ENCODE results near the gene RIIAD1. TPM values are rescaled to one million over a fixed set of nuclear protein-coding genes. Genes with fewer than 3 reads are reported as not detected.

RIIAD1 gene
- total RNA-seq, 1 experiment from 2014 or later = not detected

GRCh38 chr1:151720554-151720953 lies 768 bp upstream of the RIIAD1 start:
- no peak overlapping the region for H3K4me3 ChIP-seq (ENCODE audit: low read length)
- H3K9ac ChIP-seq (ENCODE audit: low read length) = no peak overlapping the region
- POLR2A ChIA-PET (ENCODE audit: unreplicated experiment) = interaction anchor here (0.7 kb wide), 1 partner anchor 68 kb away, joined by 3 read pairs; no protein-coding TSS in a partner anchor
- no peaks in the 10 kb centered on the region for H3K9me2 ChIP-seq (replicated peaks; ENCODE audit: low read length)
- no peaks in the 10 kb centered on the region for H3K79me2 ChIP-seq (ENCODE audit: low read length)
- intact Hi-C loops (cut with micrococcal nuclease) = no loop called here
- H3F3A ChIP-seq (ENCODE audit: low read length, unreplicated experiment) = peaks cover 3% of the 10 kb centered on the region
- H3K27ac ChIP-seq (ENCODE audit: low read length) = no peak overlapping the region
- ATAC-seq (no peak), DNase-seq (no peak)
- no peaks in the 10 kb centered on the region for H3K36me3 ChIP-seq (ENCODE audit: low read depth, low read length)
- CTCF ChIA-PET = no interaction called here
- H3K9me3 ChIP-seq (ENCODE audit: low read length) = no peaks in the 10 kb centered on the region
- TF ChIP-seq CTCF (conservative IDR thresholded peaks at IDR 0.05; ENCODE audit: low read depth, low read length) (no peak), EZH2 (IDR thresholded peaks at IDR 0.05; ENCODE audit: low read length, unreplicated experiment) (no peak), EZH2phosphoT487 (IDR thresholded peaks at IDR 0.05; ENCODE audit: borderline replicate concordance, low read length) (no peak)
- H3K4me1 ChIP-seq (ENCODE audit: insufficient read depth, low read length) = peaks cover 15% of the 10 kb centered on the region
- 0 out of 2 replicates have a peak overlapping the region, but pooled peaks have one; percentile 11 for H3K4me2 ChIP-seq (ENCODE audit: low read length)
- H4K20me1 ChIP-seq (ENCODE audit: low read length) = no peaks in the 10 kb centered on the region
- peaks cover 3% of the 10 kb centered on the region; the same call in 1 of the 2 replicates for H3K27me3 ChIP-seq (ENCODE audit: low read length)
- no TSS peak for BruUV-seq (replicated peaks)
- no peak overlapping the region for H2AFZ ChIP-seq (ENCODE audit: low read length)

DNA sequence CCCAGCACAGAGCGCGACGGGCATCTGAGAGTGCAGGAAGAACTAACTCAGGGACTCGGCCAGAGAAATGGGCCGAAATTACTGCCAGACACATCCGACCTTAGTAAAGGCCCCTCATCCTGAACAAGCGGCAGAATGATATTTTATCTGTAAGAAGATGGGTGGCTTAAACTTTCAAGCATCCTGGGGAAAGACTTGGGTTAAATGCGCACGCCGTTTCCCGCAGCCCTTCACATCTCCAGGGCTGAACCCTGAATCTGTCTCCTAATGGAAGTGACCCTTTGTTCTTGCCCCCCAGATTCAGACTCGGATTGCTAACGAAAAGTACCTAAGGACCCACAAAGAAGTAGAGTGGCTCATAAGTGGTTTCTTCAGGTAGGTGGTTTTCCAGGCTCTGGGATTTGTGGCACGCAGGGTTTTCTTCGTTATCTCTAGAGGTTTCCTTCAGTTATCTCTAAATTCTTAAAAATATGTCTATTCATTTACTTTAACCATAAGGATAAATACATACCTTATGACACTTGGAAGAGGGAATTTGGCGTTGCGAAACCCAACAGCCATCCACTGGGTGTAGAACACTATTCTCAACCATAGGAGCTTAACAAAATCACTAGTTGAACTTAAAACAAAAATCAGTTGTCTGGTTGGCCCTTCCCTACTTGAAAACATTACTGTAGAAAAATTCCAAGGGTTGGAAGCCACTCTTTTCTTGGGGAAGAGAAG lies 627 bp downstream of the RIIAD1 start:
- H3K9me3 ChIP-seq (ENCODE audit: low read length) = no peaks in the 10 kb centered on the region
- peaks cover 3% of the 10 kb centered on the region for H3F3A ChIP-seq (ENCODE audit: low read length, unreplicated experiment)
- H3K79me2 ChIP-seq (ENCODE audit: low read length) = no peaks in the 10 kb centered on the region
- H3K4me2 ChIP-seq (ENCODE audit: low read length) = no peak overlapping the region
- DNase-seq (no peak), ATAC-seq (no peak)
- intact Hi-C loops (cut with micrococcal nuclease) = no loop called here
- H3K4me3 ChIP-seq (ENCODE audit: low read length) = no peak overlapping the region
- H2AFZ ChIP-seq (ENCODE audit: low read length) = no peak overlapping the region
- no TSS peak for BruUV-seq (replicated peaks)
- ChIA-PET POLR2A (ENCODE audit: unreplicated experiment) (no interaction called here), CTCF (no interaction called here)
- H3K27me3 ChIP-seq (ENCODE audit: low read length) = 0 out of 2 replicates have a peak, but pooled peaks cover under 1% of the 10 kb centered on the region
- no peaks in the 10 kb centered on the region for H3K9me2 ChIP-seq (replicated peaks; ENCODE audit: low read length)
- no peaks in the 10 kb centered on the region for H3K36me3 ChIP-seq (ENCODE audit: low read depth, low read length)
- H3K4me1 ChIP-seq (ENCODE audit: insufficient read depth, low read length) = peaks cover 15% of the 10 kb centered on the region
- no peak overlapping the region for H3K27ac ChIP-seq (ENCODE audit: low read length)
- no peak overlapping the region for H3K9ac ChIP-seq (ENCODE audit: low read length)
- no peak for TF ChIP-seq EZH2phosphoT487 (IDR thresholded peaks at IDR 0.05; ENCODE audit: borderline replicate concordance, low read length)
- TF ChIP-seq EZH2 (IDR thresholded peaks at IDR 0.05; ENCODE audit: low read length, unreplicated experiment) = no peak
- no peaks in the 10 kb centered on the region for H4K20me1 ChIP-seq (ENCODE audit: low read length)

- H3K27me3 ChIP-seq (ENCODE audit: low read length) = no peaks in the 10 kb centered on the region
- no peaks in the 10 kb centered on the region for H3K79me2 ChIP-seq (ENCODE audit: low read length)
- H3K36me3 ChIP-seq (ENCODE audit: low read depth, low read length) = no peaks in the 10 kb centered on the region
- 0 out of 2 replicates have a peak overlapping the region, but pooled peaks have one; percentile 3 for H3K4me3 ChIP-seq (ENCODE audit: low read length)
- no peak for TF ChIP-seq CTCF (conservative IDR thresholded peaks at IDR 0.05; ENCODE audit: low read depth, low read length)
- H3K9me2 ChIP-seq (replicated peaks; ENCODE audit: low read length) = no peaks in the 10 kb centered on the region
- peak; percentile 90 for DNase-seq
- H3K9me3 ChIP-seq (ENCODE audit: low read length) = no peaks in the 10 kb centered on the region
- H3K4me2 ChIP-seq (ENCODE audit: low read length) = peak overlapping the region; percentile 60
- H3K9ac ChIP-seq (ENCODE audit: low read length) = no peak overlapping the region; the same call in 1 of the 2 replicates
- H3F3A ChIP-seq (ENCODE audit: low read length, unreplicated experiment) = peaks cover 3% of the 10 kb centered on the region
- no TSS peak for BruUV-seq (replicated peaks)
- peaks cover 15% of the 10 kb centered on the region for H3K4me1 ChIP-seq (ENCODE audit: insufficient read depth, low read length)
- peak overlapping the region; percentile 61 for H2AFZ ChIP-seq (ENCODE audit: low read length)
- ATAC-seq = peak; percentile 97
- no peaks in the 10 kb centered on the region for H4K20me1 ChIP-seq (ENCODE audit: low read length)
- ChIA-PET POLR2A (ENCODE audit: unreplicated experiment) (no interaction called here), CTCF (no interaction called here)
- intact Hi-C loops (cut with micrococcal nuclease) = no loop called here
- peak overlapping the region; percentile 76 for H3K27ac ChIP-seq (ENCODE audit: low read length)
These were observed 2.5 kb downstream of the RIIAD1 start for GRCh38 chr1:151723726-151724370.

Data from PC-3 (cell line).